Measurements from ENCODE around the gene RPL23.
A peak's percentile ranks its signal among the peaks of the same experiment; 100 is the strongest.

The RPL23 gene

GRCh38 chr17:38853292-38854219, at the start of gene RPL23:
TSS of gene RPL23 (minus strand) at chr17:38853721. CDS start at chr17:38853710, 11 bp downstream.
- no peaks in the 10 kb centered on the region for H3K9me3 Mint-ChIP-seq
- H3K4me1 Mint-ChIP-seq = peaks cover 36% of the 10 kb centered on the region
- H3K4me3 Mint-ChIP-seq = peak within 1 kb of the TSS; percentile 98
- peak within 1 kb of the TSS; percentile 98 for H3K27ac Mint-ChIP-seq
- no peaks in the 10 kb centered on the region for H3K27me3 Mint-ChIP-seq
- H3K36me3 Mint-ChIP-seq = peaks cover 43% of the 10 kb centered on the region

GRCh38 chr17:38900978-38901656, 47.6 kb upstream of the RPL23 start:
- peak overlapping the region; percentile 53 for H3K27ac Mint-ChIP-seq
- no peaks in the 10 kb centered on the region for H3K27me3 Mint-ChIP-seq
- H3K36me3 Mint-ChIP-seq = no peaks in the 10 kb centered on the region
- no peaks in the 10 kb centered on the region for H3K9me3 Mint-ChIP-seq
- peak overlapping the region; percentile 30 for H3K4me3 Mint-ChIP-seq
- peaks cover 75% of the 10 kb centered on the region for H3K4me1 Mint-ChIP-seq

DNA sequence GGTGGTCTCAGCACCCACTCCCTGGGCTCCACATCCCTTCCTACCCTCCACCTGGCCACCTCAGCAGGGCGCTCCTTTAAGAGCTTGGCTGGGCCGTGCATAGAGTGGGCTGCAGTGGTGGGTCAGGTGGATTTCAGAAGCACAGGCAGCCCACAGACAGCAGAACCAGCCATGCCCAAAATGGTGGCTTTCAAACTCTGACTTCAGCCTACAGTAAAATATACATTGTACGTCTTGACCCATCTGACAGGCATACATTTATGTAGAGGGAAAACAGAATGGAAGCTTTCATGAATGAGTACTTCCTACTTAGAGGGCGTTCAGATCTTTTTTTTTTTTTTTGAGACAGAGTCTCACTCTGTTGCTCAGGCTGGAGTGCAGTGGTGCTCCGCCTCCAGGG, 45.9 kb upstream of the RPL23 start:
- Mint-ChIP-seq H3K36me3 (no peaks in the 10 kb centered on the region), H3K4me3 (peak overlapping the region; percentile 85), H3K27me3 (no peaks in the 10 kb centered on the region), H3K9me3 (no peaks in the 10 kb centered on the region), H3K27ac (peak overlapping the region; percentile 96), H3K4me1 (peaks cover 62% of the 10 kb centered on the region)

GRCh38 chr17:38898812-38899348, 45.4 kb upstream of the RPL23 start:
- H3K36me3 Mint-ChIP-seq = no peaks in the 10 kb centered on the region
- no peaks in the 10 kb centered on the region for H3K9me3 Mint-ChIP-seq
- H3K4me1 Mint-ChIP-seq = peaks cover 66% of the 10 kb centered on the region
- H3K27ac Mint-ChIP-seq = peak overlapping the region; percentile 96
- peak overlapping the region; percentile 85 for H3K4me3 Mint-ChIP-seq
- no peaks in the 10 kb centered on the region for H3K27me3 Mint-ChIP-seq

- H3K4me1 Mint-ChIP-seq = peaks cover 66% of the 10 kb centered on the region
- H3K4me3 Mint-ChIP-seq = peak overlapping the region; percentile 85
- H3K27ac Mint-ChIP-seq = peak overlapping the region; percentile 96
- H3K36me3 Mint-ChIP-seq = no peaks in the 10 kb centered on the region
- H3K27me3 Mint-ChIP-seq = no peaks in the 10 kb centered on the region
- no peaks in the 10 kb centered on the region for H3K9me3 Mint-ChIP-seq
These were observed 44.8 kb upstream of the RPL23 start for GRCh38 chr17:38898291-38898679.

GRCh38 chr17:38897671-38898290, 44.3 kb upstream of the RPL23 start:
- Mint-ChIP-seq H3K27me3 (no peaks in the 10 kb centered on the region), H3K4me1 (peaks cover 66% of the 10 kb centered on the region), H3K4me3 (peak overlapping the region; percentile 85), H3K9me3 (no peaks in the 10 kb centered on the region), H3K36me3 (no peaks in the 10 kb centered on the region), H3K27ac (peak overlapping the region; percentile 96)

DNA sequence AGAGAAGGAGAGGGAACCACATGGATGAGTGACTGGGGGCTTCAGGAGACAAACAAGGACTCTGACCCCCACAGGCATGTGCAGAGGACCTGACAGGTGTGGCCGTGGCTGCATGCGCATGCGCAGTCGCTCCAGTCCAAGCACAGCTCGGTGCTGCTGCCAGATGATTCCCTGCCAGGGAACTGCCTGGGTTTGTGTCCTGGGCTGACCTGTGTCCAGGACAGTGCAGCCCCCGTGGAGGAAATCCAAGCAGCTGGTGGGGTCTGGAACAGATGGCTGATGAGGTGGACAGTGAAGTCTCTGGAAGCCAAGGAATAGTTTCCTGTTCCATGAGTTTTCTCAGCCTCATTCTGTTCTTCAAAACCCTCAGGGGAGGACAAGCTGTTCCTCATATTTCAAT, 43.7 kb upstream of the RPL23 start:
- peak overlapping the region; percentile 96 for H3K27ac Mint-ChIP-seq
- no peaks in the 10 kb centered on the region for H3K36me3 Mint-ChIP-seq
- H3K4me1 Mint-ChIP-seq = peaks cover 72% of the 10 kb centered on the region

DNA sequence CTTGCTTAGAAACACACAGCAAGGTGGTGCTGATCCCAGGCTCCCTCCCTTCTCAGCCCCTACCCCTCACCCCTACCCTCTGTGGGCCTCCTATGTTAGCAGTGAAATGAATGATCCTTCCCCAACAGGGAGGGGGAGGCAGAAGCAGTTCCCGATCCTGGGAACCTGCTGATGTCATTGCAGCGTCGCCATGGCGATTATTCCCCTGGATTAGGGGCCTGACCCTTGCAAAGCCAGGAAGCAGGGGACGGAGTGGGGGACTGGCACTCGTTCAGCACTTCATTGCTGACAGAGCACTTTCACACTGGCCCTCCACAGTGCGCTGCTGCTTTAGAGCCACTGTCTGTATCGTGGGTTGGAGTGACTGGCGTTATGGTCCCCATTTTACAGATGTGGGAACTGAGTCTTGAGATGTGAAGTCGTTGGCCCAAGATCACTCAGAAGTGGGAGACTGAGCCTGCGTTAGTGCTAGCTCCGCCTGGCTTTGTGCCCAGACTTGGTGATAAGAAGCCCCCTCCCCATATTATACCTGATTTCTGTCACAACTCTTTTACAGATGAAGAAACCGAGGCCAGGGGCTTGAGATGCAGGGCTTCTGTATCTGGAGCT, 42.9 kb upstream of the RPL23 start:
- Mint-ChIP-seq H3K9me3 (no peaks in the 10 kb centered on the region), H3K27me3 (no peaks in the 10 kb centered on the region), H3K27ac (peak overlapping the region; percentile 62), H3K36me3 (no peaks in the 10 kb centered on the region), H3K4me1 (peaks cover 75% of the 10 kb centered on the region), H3K4me3 (no peak overlapping the region)

More for the DNA sequence above, 43.7 kb upstream of the RPL23 start:
- Mint-ChIP-seq H3K9me3 (no peaks in the 10 kb centered on the region), H3K4me3 (no peak overlapping the region), H3K27me3 (no peaks in the 10 kb centered on the region)

- Mint-ChIP-seq H3K36me3 (no peaks in the 10 kb centered on the region), H3K27ac (peak overlapping the region; percentile 88), H3K27me3 (no peaks in the 10 kb centered on the region), H3K9me3 (no peaks in the 10 kb centered on the region), H3K4me3 (no peak overlapping the region), H3K4me1 (peaks cover 80% of the 10 kb centered on the region)
These were observed 40.8 kb upstream of the RPL23 start for GRCh38 chr17:38894276-38894675.

- no peaks in the 10 kb centered on the region for H3K36me3 Mint-ChIP-seq
These were observed 40.1 kb upstream of the RPL23 start for GRCh38 chr17:38893607-38894006.

GRCh38 chr17:38893113-38893512, 39.6 kb upstream of the RPL23 start:
- Mint-ChIP-seq H3K4me1 (peaks cover 79% of the 10 kb centered on the region), H3K9me3 (no peaks in the 10 kb centered on the region), H3K4me3 (no peak overlapping the region), H3K36me3 (no peaks in the 10 kb centered on the region), H3K27ac (peak overlapping the region; percentile 46), H3K27me3 (no peaks in the 10 kb centered on the region)

More at GRCh38 chr17:38893607-38894006, 40.1 kb upstream of the RPL23 start:
- Mint-ChIP-seq H3K9me3 (no peaks in the 10 kb centered on the region), H3K27me3 (no peaks in the 10 kb centered on the region), H3K27ac (peak overlapping the region; percentile 88), H3K4me1 (peaks cover 81% of the 10 kb centered on the region), H3K4me3 (no peak overlapping the region)

- Mint-ChIP-seq H3K27me3 (no peaks in the 10 kb centered on the region), H3K4me3 (no peak overlapping the region), H3K27ac (peak overlapping the region; percentile 24), H3K36me3 (no peaks in the 10 kb centered on the region), H3K9me3 (no peaks in the 10 kb centered on the region), H3K4me1 (peaks cover 78% of the 10 kb centered on the region)
These were observed 39.1 kb upstream of the RPL23 start for GRCh38 chr17:38892620-38893019.

GRCh38 chr17:38892083-38892482, 38.6 kb upstream of the RPL23 start:
- Mint-ChIP-seq H3K4me3 (peak overlapping the region; percentile 12), H3K27me3 (no peaks in the 10 kb centered on the region), H3K9me3 (no peaks in the 10 kb centered on the region), H3K4me1 (peaks cover 78% of the 10 kb centered on the region), H3K36me3 (no peaks in the 10 kb centered on the region), H3K27ac (peak overlapping the region; percentile 43)

GRCh38 chr17:38891441-38891840, 37.9 kb upstream of the RPL23 start:
- H3K27me3 Mint-ChIP-seq = no peaks in the 10 kb centered on the region
- H3K4me1 Mint-ChIP-seq = peaks cover 76% of the 10 kb centered on the region
- H3K27ac Mint-ChIP-seq = peak overlapping the region; percentile 43
- peak overlapping the region; percentile 12 for H3K4me3 Mint-ChIP-seq
- no peaks in the 10 kb centered on the region for H3K9me3 Mint-ChIP-seq
- no peaks in the 10 kb centered on the region for H3K36me3 Mint-ChIP-seq

DNA sequence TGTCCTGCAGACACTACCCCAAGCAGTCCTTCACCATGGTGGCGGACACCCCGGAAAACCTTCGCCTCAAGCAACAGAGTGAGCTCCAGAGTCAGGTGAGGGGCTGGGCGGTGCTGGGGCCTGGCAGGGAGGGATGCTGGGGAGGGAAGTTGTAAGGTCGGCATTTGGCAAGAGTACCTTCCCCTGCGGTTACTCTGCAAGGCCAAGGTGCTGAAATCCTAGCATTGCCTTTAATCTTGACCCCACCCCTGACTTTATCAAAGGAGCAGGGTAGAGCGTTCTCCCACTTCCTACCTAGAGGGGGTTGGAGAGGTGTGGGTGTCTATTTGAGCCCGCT, 36.9 kb upstream of the RPL23 start:
- H3K27me3 Mint-ChIP-seq = no peaks in the 10 kb centered on the region
- peaks cover 84% of the 10 kb centered on the region for H3K4me1 Mint-ChIP-seq
- no peaks in the 10 kb centered on the region for H3K36me3 Mint-ChIP-seq
- peak overlapping the region; percentile 72 for H3K27ac Mint-ChIP-seq
- H3K9me3 Mint-ChIP-seq = no peaks in the 10 kb centered on the region
- peak overlapping the region; percentile 7 for H3K4me3 Mint-ChIP-seq
